Loucy (cell line): ENCODE measurements around the gene ZBTB16.

Source experiments
- CTCF ChIP-seq: fragments of 200-600 bp; sonication (generic); conservative IDR thresholded peaks from 2 replicates; pipeline ENCODE4 v1.5.1; 2014; ENCODE audit warnings: mild to moderate bottlenecking, antibody characterized with exemption, low read length
- EZH2phosphoT487 ChIP-seq: fragments of 200-600 bp; IDR thresholded peaks from 2 replicates; pipeline ENCODE4 v1.6.1; 2018; ENCODE audit warnings: antibody characterized with exemption, mild to moderate bottlenecking, moderate library complexity, borderline replicate concordance

- no peak for TF ChIP-seq CTCF
- TF ChIP-seq EZH2phosphoT487 = no peak
Measured at GRCh38 chr11:114063149-114063828, 3.8 kb downstream of the ZBTB16 start.
